T-cell (primary cell): ENCODE data around the gene ZBTB17. TPM values are rescaled to one million over a fixed set of nuclear protein-coding genes. Genes with fewer than 3 reads are reported as not detected.

Experiments used
- ATAC-seq, 4 experiments: fragments of 200-7000 bp in 3 of 4; fragments of 150-1000 bp in 1 of 4; cut with Tn5 transposase; replicated peaks in 1 of 4; 1 replicate in 3 of 4; 2 replicates in 1 of 4; pipeline ENCODE4 v1.10.0; 2021; ENCODE audit warnings: moderate library complexity in 3 of 4, mild to moderate bottlenecking in 2 of 4, moderate number of reproducible peaks in 1 of 4
- CTCF ChIA-PET, 2 donors: fragments of 300-600 bp; sonication (Branson Sonifier 250); formaldehyde crosslinking; loops; one replicate each; lab custom pipeline; 2022; ENCODE audit warnings: antibody characterized with exemption in 2 of 2; lab: Charles Lee
- POLR2A ChIA-PET, 2 donors: fragments of 300-600 bp; sonication (Branson Sonifier 250); formaldehyde crosslinking; loops; one replicate each; lab custom pipeline; 2022; ENCODE audit warnings: antibody characterized with exemption in 2 of 2; lab: Charles Lee
- DNase-seq, 35 experiments: peaks; one replicate each; pipeline versions ENCODE4 v3.0.0 to v3.0.0-alpha.2; 2013 to 2023
- H3K27ac ChIP-seq: one replicate; pipeline ENCODE4 v1.5.1; 2013; ENCODE audit warnings: low read length
- H3K27me3 ChIP-seq, 2 experiments: replicated peaks in 1 of 2; 1 replicate in 1 of 2; 2 replicates in 1 of 2; pipeline versions ENCODE4 v1.6.1 to v1.7.0; 2013; ENCODE audit warnings: low read length in 1 of 2, mixed read lengths in 1 of 2; ENCODE audit not compliant: control insufficient read depth in 2 of 2, insufficient read depth in 2 of 2; ENCODE audit errors: extremely low read depth in 1 of 2
- H3K36me3 ChIP-seq, 2 donors: 1 replicate in 1 of 2; 2 replicates in 1 of 2; pipeline versions ENCODE4 v1.6.1 to v1.7.0; 2013; ENCODE audit warnings: low read length in 1 of 2; ENCODE audit not compliant: control insufficient read depth in 2 of 2, insufficient read depth in 1 of 2; ENCODE audit errors: extremely low read depth in 1 of 2
- H3K4me1 ChIP-seq, 2 experiments: 1 replicate in 1 of 2; 2 replicates in 1 of 2; pipeline versions ENCODE4 v1.6.1 to v1.7.0; 2013; ENCODE audit warnings: low read length in 2 of 2, mixed read lengths in 1 of 2; ENCODE audit not compliant: insufficient read depth in 2 of 2, control insufficient read depth in 1 of 2; ENCODE audit errors: extremely low read depth in 1 of 2
- H3K4me3 ChIP-seq, 2 donors: 1 replicate in 1 of 2; 2 replicates in 1 of 2; pipeline versions ENCODE4 v1.5.1 to v1.7.0; 2013; ENCODE audit warnings: mild to moderate bottlenecking in 2 of 2, low read length in 1 of 2, moderate library complexity in 1 of 2; ENCODE audit not compliant: control insufficient read depth in 1 of 2; ENCODE audit errors: extremely low read depth in 1 of 2
- H3K9me3 ChIP-seq: 2 replicates; pipeline ENCODE4 v1.7.0; 2013
- H3K27ac Mint-ChIP-seq, 2 donors: one replicate each; pipeline ENCODE4 v1.8.0; 2020 to 2021; ENCODE audit warnings: mild to moderate bottlenecking in 2 of 2, mixed read lengths in 2 of 2
- H3K27me3 Mint-ChIP-seq, 2 donors: one replicate each; pipeline ENCODE4 v1.8.0; 2021 to 2022; ENCODE audit warnings: mixed read lengths in 2 of 2
- H3K36me3 Mint-ChIP-seq: one replicate; pipeline ENCODE4 v1.8.0; 2021; ENCODE audit warnings: mixed read lengths
- H3K4me1 Mint-ChIP-seq, 3 donors: one replicate each; pipeline ENCODE4 v1.8.0; 2020 to 2022; ENCODE audit warnings: mixed read lengths in 3 of 3, mild to moderate bottlenecking in 1 of 3
- H3K4me3 Mint-ChIP-seq, 3 donors: one replicate each; pipeline ENCODE4 v1.8.0; 2020 to 2022; ENCODE audit warnings: mild to moderate bottlenecking in 3 of 3, mixed read lengths in 3 of 3, moderate library complexity in 3 of 3
- H3K9me3 Mint-ChIP-seq, 3 donors: one replicate each; pipeline ENCODE4 v1.8.0; 2020 to 2022; ENCODE audit warnings: mixed read lengths in 3 of 3
- WGBS: methylation state at CpG from one replicate; pipeline ENCODE4 v1.1.5; 2013; ENCODE audit warnings: missing lambda C conversion rate; ENCODE audit not compliant: insufficient coverage; 5-methylcytosine and 5-hydroxymethylcytosine counted together
- total RNA-seq, 35 experiments: library from RNA in 6 of 35; stranded (reverse) in 6 of 35; fragments of 120-200 nt in 1 of 35; gene quantifications; one replicate each; pipeline versions ENCODE4 v1.2.1 to v1.2.4 and lab custom pipeline; 2013 to 2026

ZBTB17 gene
- total RNA-seq, 5 donors from 2014 or later (not counting 1 experiment from before 2014, with no cell fraction given): 66.6 to 82.6 (median 78.3) TPM

- no peak for DNase-seq
- 97% methylated on average over 48 of the region's 55 CpGs for WGBS
- Histone ChIP-seq H3K27me3 (no peaks in the 10 kb centered on the region), H3K27ac (no peak overlapping the region), H3K9me3 (no peaks in the 10 kb centered on the region), H3K4me3 (no peak overlapping the region), H3K36me3 (peaks cover 46 to 80% of the 10 kb centered on the region in 2 donors), H3K4me1 (peaks cover 0 to 28% of the 10 kb centered on the region in 2 experiments)
- POLR2A ChIA-PET: no interaction called here
- no peak for ATAC-seq
- CTCF ChIA-PET: no interaction called here
- peaks cover 7 to 26% (median 20%) of the 10 kb centered on the region in 3 donors for H3K4me1 Mint-ChIP-seq
- H3K4me3 Mint-ChIP-seq: no peak overlapping the region
- no peak overlapping the region for H3K27ac Mint-ChIP-seq
- no peaks in the 10 kb centered on the region for H3K27me3 Mint-ChIP-seq
- H3K9me3 Mint-ChIP-seq: no peaks in the 10 kb centered on the region
- peaks cover 24% of the 10 kb centered on the region for H3K36me3 Mint-ChIP-seq
Measured at GRCh38 chr1:15944308-15945010, 31.4 kb downstream of the ZBTB17 start.

- Mint-ChIP-seq H3K27ac (no peak overlapping the region), H3K36me3 (peaks cover 29% of the 10 kb centered on the region), H3K4me1 (peaks cover 2 to 21% (median 15%) of the 10 kb centered on the region in 3 donors), H3K9me3 (no peaks in the 10 kb centered on the region), H3K27me3 (no peaks in the 10 kb centered on the region), H3K4me3 (no peak overlapping the region)
- Histone ChIP-seq H3K4me3 (no peak overlapping the region), H3K27ac (no peak overlapping the region), H3K9me3 (no peaks in the 10 kb centered on the region), H3K27me3 (no peaks in the 10 kb centered on the region), H3K36me3 (peaks cover 48 to 85% of the 10 kb centered on the region in 2 donors), H3K4me1 (peaks cover 0 to 23% of the 10 kb centered on the region in 2 experiments)
- POLR2A ChIA-PET: no interaction called here
- DNase-seq: no peak
- WGBS: over 99% methylated on average over 21 of the region's 22 CpGs
- ATAC-seq: no peak
- CTCF ChIA-PET: no interaction called here
Measured at GRCh38 chr1:15943992-15944307, 32.0 kb downstream of the ZBTB17 start.

GRCh38 chr1:15943328-15943991, 32.4 kb downstream of the ZBTB17 start:
- ATAC-seq: no peak
- Mint-ChIP-seq H3K27me3 (no peaks in the 10 kb centered on the region), H3K27ac (no peak overlapping the region), H3K4me3 (no peak overlapping the region), H3K36me3 (peaks cover 29% of the 10 kb centered on the region), H3K4me1 (peaks cover 0 to 16% (median 10%) of the 10 kb centered on the region in 3 donors), H3K9me3 (no peaks in the 10 kb centered on the region)
- Histone ChIP-seq H3K4me1 (peaks cover 0 to 18% of the 10 kb centered on the region in 2 experiments), H3K36me3 (peaks cover 48 to 90% of the 10 kb centered on the region in 2 donors), H3K9me3 (no peaks in the 10 kb centered on the region), H3K27me3 (no peaks in the 10 kb centered on the region), H3K27ac (no peak overlapping the region), H3K4me3 (no peak overlapping the region)
- POLR2A ChIA-PET: no interaction called here
- CTCF ChIA-PET: no interaction called here
- DNase-seq: no peak
- 95% methylated on average over 31 of the region's 33 CpGs for WGBS

GRCh38 chr1:15942661-15943327, 33.1 kb downstream of the ZBTB17 start:
- Mint-ChIP-seq H3K4me1 (peaks cover 0 to 9% (median 3%) of the 10 kb centered on the region in 3 donors), H3K27ac (no peak overlapping the region), H3K36me3 (peaks cover 30% of the 10 kb centered on the region), H3K9me3 (no peaks in the 10 kb centered on the region), H3K27me3 (no peaks in the 10 kb centered on the region), H3K4me3 (no peak overlapping the region)
- H3K27ac ChIP-seq: no peak overlapping the region
- H3K9me3 ChIP-seq: no peaks in the 10 kb centered on the region
- 88% methylated on average over 13 of the region's 18 CpGs for WGBS
- H3K4me1 ChIP-seq: peaks cover 0 to 11% of the 10 kb centered on the region in 2 experiments
- CTCF ChIA-PET: no interaction called here
- no peak overlapping the region for H3K4me3 ChIP-seq
- DNase-seq (no peak), ATAC-seq (no peak)
- no peaks in the 10 kb centered on the region for H3K27me3 ChIP-seq
- POLR2A ChIA-PET: no interaction called here
- H3K36me3 ChIP-seq: peaks cover 48 to 93% of the 10 kb centered on the region in 2 donors

- H3K9me3 Mint-ChIP-seq: no peaks in the 10 kb centered on the region
- DNase-seq (no peak), ATAC-seq (no peak)
- Histone ChIP-seq H3K4me3 (no peak overlapping the region), H3K27me3 (no peaks in the 10 kb centered on the region), H3K4me1 (peaks cover 0 to 4% of the 10 kb centered on the region in 2 experiments), H3K36me3 (peaks cover 50 to 93% of the 10 kb centered on the region in 2 donors), H3K9me3 (no peaks in the 10 kb centered on the region), H3K27ac (no peak overlapping the region)
- WGBS: 95% methylated on average over 28 of the region's 32 CpGs
- CTCF ChIA-PET: no interaction called here
- H3K27me3 Mint-ChIP-seq: no peaks in the 10 kb centered on the region
- H3K27ac Mint-ChIP-seq: no peak overlapping the region
- peaks cover 32% of the 10 kb centered on the region for H3K36me3 Mint-ChIP-seq
- POLR2A ChIA-PET: no interaction called here
- H3K4me1 Mint-ChIP-seq: peaks cover 0 to 5% (median 0%) of the 10 kb centered on the region in 3 donors
- H3K4me3 Mint-ChIP-seq: peak overlapping the region in 1 of 3 donors; percentile 6
Measured at GRCh38 chr1:15941899-15942660, 33.8 kb downstream of the ZBTB17 start.
